ENCODE results near the gene MED23. TPM values are rescaled to one million over a fixed set of nuclear protein-coding genes. Genes with fewer than 3 reads are reported as not detected.

The MED23 gene
- total RNA-seq, 1 experiment from 2014 or later = 19.1 TPM

GRCh38 chr6:131613296-131613925 is 14.6 kb downstream of the MED23 start:
- Histone ChIP-seq H3K4me3 (ENCODE audit: low read depth, low read length) (no peak overlapping the region), H3K9me3 (no peaks in the 10 kb centered on the region), H3K4me1 (no peaks in the 10 kb centered on the region), H3K36me3 (ENCODE audit: control insufficient read depth, insufficient read depth, low read length) (peaks cover 2% of the 10 kb centered on the region; the same call in 1 of the 2 replicates), H3K27me3 (replicated peaks; ENCODE audit: control insufficient read depth, insufficient read depth, low read length) (no peaks in the 10 kb centered on the region)
- H3K36me3 Mint-ChIP-seq (ENCODE audit: insufficient read depth, unreplicated experiment) = peaks cover 30% of the 10 kb centered on the region
- ChIA-PET POLR2A (no interaction called here), CTCF (interaction anchor here (1.3 kb wide), 1 partner anchor 14 kb away, joined by 5 read pairs; the partner anchor contains the start of gene MED23)
- no TSS peak for BruUV-seq (replicated peaks)
- no peaks in the 10 kb centered on the region for H3K27me3 Mint-ChIP-seq (ENCODE audit: insufficient read depth, unreplicated experiment)
- no peak overlapping the region for H3K4me3 Mint-ChIP-seq (ENCODE audit: unreplicated experiment)
- no peak for DNase-seq
- no peaks in the 10 kb centered on the region for H3K4me1 Mint-ChIP-seq (ENCODE audit: low read depth, unreplicated experiment)
- H3K27ac Mint-ChIP-seq (ENCODE audit: unreplicated experiment) = no peak overlapping the region
- TF ChIP-seq CTCF (IDR thresholded peaks at IDR 0.05; ENCODE audit: insufficient read depth in 1 of 2, low read depth in 1 of 2, low read length in 1 of 2, severe bottlenecking in 1 of 2, unreplicated experiment in 1 of 2) = no peak
- no peaks in the 10 kb centered on the region for H3K9me3 Mint-ChIP-seq (ENCODE audit: unreplicated experiment)
- intact Hi-C loops (cut with micrococcal nuclease; ENCODE audit: unreplicated experiment) = no loop called here

GRCh38 chr6:131602781-131603312 is 25.2 kb downstream of the MED23 start:
- Mint-ChIP-seq H3K4me1 (ENCODE audit: low read depth, unreplicated experiment) (no peaks in the 10 kb centered on the region), H3K36me3 (ENCODE audit: insufficient read depth, unreplicated experiment) (peaks cover 36% of the 10 kb centered on the region), H3K4me3 (ENCODE audit: unreplicated experiment) (no peak overlapping the region), H3K27ac (ENCODE audit: unreplicated experiment) (no peak overlapping the region), H3K9me3 (ENCODE audit: unreplicated experiment) (no peaks in the 10 kb centered on the region), H3K27me3 (ENCODE audit: insufficient read depth, unreplicated experiment) (no peaks in the 10 kb centered on the region)
- no peak overlapping the region for H3K4me3 ChIP-seq (ENCODE audit: low read depth, low read length)
- intact Hi-C loops (cut with micrococcal nuclease; ENCODE audit: unreplicated experiment) = no loop called here
- H3K36me3 ChIP-seq (ENCODE audit: control insufficient read depth, insufficient read depth, low read length) = peaks cover 2% of the 10 kb centered on the region; the same call in 1 of the 2 replicates
- POLR2A ChIA-PET = no interaction called here
- H3K4me1 ChIP-seq = no peaks in the 10 kb centered on the region
- no peak for TF ChIP-seq CTCF (IDR thresholded peaks at IDR 0.05; ENCODE audit: insufficient read depth in 1 of 2, low read depth in 1 of 2, low read length in 1 of 2, severe bottlenecking in 1 of 2, unreplicated experiment in 1 of 2)
- CTCF ChIA-PET = no interaction called here
- no peak for DNase-seq
- no TSS peak for BruUV-seq (replicated peaks)
- no peaks in the 10 kb centered on the region for H3K27me3 ChIP-seq (replicated peaks; ENCODE audit: control insufficient read depth, insufficient read depth, low read length)
- no peaks in the 10 kb centered on the region for H3K9me3 ChIP-seq

GRCh38 chr6:131600716-131601115 is 27.3 kb downstream of the MED23 start:
- Mint-ChIP-seq H3K36me3 (ENCODE audit: insufficient read depth, unreplicated experiment) (peaks cover 28% of the 10 kb centered on the region), H3K9me3 (ENCODE audit: unreplicated experiment) (no peaks in the 10 kb centered on the region), H3K4me3 (ENCODE audit: unreplicated experiment) (no peak overlapping the region), H3K4me1 (ENCODE audit: low read depth, unreplicated experiment) (no peaks in the 10 kb centered on the region), H3K27ac (ENCODE audit: unreplicated experiment) (no peak overlapping the region), H3K27me3 (ENCODE audit: insufficient read depth, unreplicated experiment) (no peaks in the 10 kb centered on the region)
- Histone ChIP-seq H3K27me3 (replicated peaks; ENCODE audit: control insufficient read depth, insufficient read depth, low read length) (no peaks in the 10 kb centered on the region), H3K4me3 (ENCODE audit: low read depth, low read length) (no peak overlapping the region), H3K9me3 (no peaks in the 10 kb centered on the region), H3K4me1 (no peaks in the 10 kb centered on the region), H3K36me3 (ENCODE audit: control insufficient read depth, insufficient read depth, low read length) (no peaks in the 10 kb centered on the region; the same call in 1 of the 2 replicates)
- intact Hi-C loops (cut with micrococcal nuclease; ENCODE audit: unreplicated experiment) = no loop called here
- BruUV-seq (replicated peaks) = no TSS peak
- ChIA-PET CTCF (no interaction called here), POLR2A (no interaction called here)
- DNase-seq = no peak
- no peak for TF ChIP-seq CTCF (IDR thresholded peaks at IDR 0.05; ENCODE audit: insufficient read depth in 1 of 2, low read depth in 1 of 2, low read length in 1 of 2, severe bottlenecking in 1 of 2, unreplicated experiment in 1 of 2)
